GM19438 (cell line): ENCODE data around the gene ZNF883.
A peak's percentile ranks its signal among the peaks of the same experiment; 100 is the strongest.
"Not testable (repeated sequence)": the region's sequence is repeated elsewhere in the genome, so short reads cannot be mapped to it uniquely, and the experiment has no call there.

ENCODE experiments used
- ATAC-seq: cut with Tn5 transposase; IDR thresholded peaks from one replicate; pipeline ENCODE4 v1.9.1; 2021; ENCODE audit warnings: low read depth; ENCODE audit not compliant: unreplicated experiment

ZNF883 gene

DNA sequence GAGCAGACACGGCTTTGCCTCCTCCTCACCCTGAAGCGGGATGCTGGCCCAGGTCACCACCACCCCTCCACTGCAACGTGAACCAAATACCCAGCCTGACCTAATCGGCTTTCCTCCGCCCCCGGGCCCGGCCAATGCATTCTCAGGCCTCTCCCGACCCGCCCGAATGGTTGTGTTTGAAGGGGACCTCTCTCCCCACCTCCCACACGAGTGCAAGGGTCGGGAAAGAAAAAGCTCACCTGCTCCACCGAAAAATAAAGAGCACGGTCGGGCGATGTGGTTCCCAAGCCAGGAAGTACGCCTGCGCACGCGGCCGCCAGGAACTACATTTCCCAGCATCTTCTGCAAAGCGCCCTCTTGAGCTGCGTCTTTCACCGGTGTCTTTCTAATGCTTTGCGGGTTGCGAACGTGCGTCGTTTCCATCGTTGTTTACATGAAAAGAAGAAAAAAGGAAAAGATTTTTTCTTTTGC, at the start of gene ZNF883:
Gene ZNF883 (minus strand): TSS at position 282 of the 471 bp plus-strand sequence.
- no peak for ATAC-seq

DNA sequence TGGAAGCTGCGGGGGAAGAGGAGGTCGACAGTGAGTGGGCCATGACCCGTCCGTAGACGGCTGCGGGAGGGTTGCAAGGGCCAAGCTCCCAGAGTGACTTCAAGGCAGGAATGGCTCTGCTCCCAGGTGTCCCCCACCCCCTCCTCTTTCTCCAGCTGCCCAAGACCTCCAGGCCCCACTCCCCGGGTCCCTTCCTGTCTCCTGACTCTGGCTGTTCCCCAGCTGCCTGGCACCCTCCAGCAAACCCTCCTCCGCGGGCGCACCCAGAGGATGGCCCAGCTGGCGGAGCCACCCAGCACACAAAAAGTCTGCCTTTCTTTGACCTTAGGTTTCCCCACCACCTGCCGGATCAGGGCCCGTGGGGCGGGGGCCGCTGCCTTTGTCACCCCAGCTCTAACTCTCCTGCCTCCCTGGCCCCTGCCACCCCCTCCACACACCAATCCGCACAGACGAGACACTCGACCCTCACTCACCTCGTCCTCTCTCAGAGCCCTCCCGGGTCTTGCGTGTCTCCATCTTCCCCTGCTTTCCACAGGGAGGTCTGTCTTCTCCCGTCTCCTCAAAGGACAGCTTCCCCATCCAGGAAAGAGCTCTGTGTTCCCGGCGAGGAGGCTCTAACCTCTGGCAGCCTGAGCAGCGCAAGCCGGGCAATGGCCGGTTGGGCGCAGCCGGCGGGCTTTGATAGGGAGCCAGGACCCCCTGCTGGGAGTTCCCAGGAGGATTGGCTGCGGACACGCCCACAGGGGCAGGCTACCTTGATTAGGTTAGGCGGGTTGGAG, 49.3 kb upstream of the ZNF883 start:
- not testable (repeated sequence) for ATAC-seq

DNA sequence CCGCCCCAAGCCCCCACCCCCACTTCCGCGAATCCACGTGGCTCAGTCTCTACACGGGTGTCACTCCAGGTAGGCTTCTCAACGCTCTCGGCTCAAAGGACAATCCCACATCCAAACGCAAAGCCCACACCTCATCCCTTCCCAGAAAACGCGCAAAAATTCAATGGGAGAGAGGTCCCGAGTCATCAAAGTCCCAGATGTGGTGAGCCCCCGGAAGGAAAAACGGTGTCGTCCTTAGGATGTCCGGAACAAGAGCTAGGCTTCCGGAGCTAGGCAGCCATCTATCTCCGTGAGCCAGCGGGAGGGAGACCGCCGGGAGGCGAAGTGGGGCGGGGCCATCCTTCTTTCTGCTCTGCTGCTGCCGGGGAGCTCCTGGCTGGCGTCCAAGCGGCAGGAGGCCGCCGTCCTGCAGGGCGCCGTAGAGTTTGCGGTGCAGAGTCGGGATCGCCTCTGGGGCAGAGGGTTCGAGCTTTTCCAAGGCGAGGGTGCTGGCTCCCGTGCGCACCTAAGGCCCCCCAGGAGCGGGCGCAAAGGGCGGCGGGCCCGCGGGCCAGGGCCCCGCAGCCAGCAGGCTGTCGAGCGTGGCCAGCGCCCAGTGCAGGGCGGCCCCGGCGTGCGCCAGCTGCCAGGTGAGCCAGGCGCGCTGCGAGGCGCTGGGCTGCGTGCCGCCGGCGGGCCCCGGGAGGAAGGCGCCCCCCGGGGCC, 47.7 kb upstream of the ZNF883 start:
- ATAC-seq, result not testable (repeated sequence)

DNA sequence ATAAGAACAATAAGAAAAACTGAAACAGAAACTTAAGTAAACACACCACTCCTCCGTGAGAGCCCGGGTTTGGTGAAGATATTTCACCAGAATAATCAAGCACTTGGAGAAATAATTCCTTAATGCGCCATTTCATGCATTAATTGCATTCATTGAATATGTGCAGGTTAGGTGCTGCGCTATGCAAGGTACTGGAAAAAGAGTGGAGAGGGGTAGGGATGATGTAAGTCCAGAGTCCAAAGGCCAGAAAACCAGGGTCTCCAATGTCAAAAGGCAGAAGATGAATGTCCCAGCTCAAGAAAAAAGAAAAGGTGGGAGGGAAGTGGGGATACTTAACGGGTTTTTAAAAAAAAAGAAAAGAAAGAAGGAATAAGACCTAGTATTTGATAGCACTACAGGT, 45.2 kb upstream of the ZNF883 start:
- ATAC-seq, result no peak

DNA sequence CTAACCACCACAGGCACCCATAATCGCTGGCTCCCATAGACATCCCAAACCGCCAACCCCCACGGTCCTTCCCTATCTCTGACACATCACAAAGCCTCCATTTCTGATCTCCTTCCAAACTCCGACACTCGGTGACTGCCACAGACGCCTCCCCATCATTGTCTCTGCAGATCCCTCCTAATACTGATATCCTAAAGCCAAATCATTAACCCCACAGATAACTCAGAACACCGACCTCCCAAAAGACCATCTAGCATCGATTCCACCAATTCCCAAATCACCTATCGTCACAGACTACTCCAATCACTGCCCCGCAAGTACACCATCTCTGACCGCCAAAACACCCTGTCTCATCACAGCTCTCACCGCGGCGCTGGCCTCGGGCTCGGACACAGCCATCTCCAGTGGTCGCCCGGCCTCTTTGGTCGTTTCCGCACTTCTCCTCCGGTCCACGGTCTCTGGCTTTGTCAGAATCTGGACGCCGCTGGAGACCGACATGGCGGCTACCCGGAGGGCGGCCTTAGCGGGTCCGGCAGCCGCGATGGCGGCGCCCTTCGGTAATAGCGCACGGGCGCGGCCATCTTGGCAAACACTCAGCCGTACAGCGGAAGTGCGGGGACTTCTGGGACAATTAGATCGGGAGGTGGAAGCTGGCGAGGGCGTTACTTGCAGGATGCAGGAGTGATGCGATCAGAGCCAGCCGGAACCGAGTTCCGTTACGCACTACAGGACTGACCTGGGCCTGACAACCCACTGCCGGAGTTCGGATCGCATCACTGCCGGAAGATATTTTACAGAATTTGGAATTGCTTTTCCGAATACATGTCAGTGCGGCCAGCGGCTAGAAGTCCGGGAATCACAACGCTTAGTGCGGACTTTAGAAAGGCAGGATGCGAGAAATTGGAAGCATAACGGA, 44.5 kb upstream of the ZNF883 start, which contains the start of gene ZFP37:
Gene ZFP37 (minus strand): TSS at position 534 of the 916 bp plus-strand sequence. CDS start 36 bp downstream, at position 498.
- ATAC-seq, result peak; percentile 100

DNA sequence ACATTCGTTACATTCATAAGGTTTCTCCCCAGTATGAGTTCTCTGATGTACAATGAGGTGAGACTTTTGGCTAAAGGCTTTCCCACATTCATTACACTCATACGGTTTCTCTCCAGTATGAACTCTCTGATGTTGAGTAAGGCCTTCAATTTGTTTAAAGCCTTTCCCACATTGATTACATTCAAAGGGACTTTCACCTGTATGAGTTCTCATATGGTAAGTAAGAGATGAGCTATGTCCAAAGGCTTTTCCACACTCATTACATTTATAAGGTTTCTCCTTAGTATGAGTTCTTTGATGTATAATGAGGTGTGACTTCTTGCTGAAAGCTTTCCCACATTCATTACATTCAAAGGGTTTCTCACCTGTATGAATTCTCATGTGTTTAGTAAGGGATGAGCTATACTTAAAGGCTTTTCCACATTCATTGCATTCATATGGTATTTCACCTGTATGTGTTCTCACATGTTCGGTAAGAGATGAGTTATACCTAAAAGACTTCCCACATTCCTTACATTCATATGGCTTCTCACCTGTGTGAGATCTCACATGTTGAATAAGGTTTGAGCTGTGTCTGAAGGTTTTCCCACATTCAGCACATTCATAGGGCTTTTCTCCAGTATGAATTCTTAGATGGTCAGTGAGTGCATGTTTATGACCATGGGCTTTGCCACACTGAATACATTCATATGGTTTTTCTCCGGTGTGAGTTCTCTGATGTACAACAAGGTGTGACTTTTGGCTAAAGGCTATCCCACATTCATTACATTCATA, 31.1 kb upstream of the ZNF883 start:
- ATAC-seq, result no peak

DNA sequence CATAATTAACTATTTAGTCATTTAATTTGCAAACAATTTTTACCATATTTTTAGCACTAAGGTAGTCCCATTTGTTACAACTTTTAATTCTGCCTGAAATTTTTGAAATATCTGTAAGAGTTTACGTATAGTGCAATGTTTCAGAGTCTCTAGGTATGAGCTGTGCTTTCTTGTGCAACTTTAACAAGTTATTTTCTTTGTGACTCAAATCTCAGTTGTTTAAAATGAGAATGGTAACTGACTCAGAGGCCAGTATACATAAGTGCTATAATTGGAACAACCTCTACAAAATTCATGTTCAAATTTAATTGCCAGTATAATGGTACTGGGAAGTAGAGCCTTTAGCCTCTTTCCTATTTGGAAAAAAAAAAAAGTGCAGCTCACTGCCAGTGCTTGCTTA, 14.2 kb upstream of the ZNF883 start:
- ATAC-seq, result no peak

DNA sequence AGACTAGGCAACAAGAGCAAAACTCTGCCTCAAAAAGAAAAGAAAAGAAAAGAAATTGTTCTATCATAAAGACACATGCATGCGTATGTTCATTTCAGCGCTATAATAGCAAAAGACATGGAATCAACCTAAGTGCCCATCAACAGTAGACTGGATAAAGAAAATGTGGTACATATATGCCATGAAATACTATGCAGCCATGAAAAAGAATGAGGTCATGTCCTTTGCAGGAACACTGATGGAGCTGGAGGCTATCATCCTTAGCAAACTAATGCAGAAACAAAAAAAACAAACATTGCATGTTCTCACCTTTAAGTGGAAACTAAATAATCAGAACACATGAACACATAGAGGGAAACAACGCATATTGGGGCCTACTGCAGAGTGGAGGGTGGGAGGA, 6.3 kb upstream of the ZNF883 start:
- ATAC-seq, result no peak

DNA sequence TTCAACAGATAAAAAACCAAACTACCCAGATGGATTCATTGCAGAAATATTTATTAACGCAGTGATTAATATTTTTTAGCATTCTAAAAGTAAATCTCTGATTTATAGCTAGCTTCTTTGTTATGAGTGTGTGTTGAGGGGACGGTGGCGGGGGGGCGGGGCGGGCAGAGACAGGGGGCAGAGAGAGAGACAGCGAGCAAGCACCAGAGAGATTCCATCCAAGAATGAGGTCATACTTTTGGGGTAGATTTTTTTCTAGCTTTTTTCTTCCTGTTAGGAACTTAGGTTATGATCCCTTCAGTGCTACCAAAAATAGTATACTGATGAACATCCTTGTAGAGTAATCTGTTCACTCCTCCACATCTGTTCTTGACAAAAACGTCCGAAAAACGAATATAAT, 500 bp upstream of the ZNF883 start:
- no peak for ATAC-seq

DNA sequence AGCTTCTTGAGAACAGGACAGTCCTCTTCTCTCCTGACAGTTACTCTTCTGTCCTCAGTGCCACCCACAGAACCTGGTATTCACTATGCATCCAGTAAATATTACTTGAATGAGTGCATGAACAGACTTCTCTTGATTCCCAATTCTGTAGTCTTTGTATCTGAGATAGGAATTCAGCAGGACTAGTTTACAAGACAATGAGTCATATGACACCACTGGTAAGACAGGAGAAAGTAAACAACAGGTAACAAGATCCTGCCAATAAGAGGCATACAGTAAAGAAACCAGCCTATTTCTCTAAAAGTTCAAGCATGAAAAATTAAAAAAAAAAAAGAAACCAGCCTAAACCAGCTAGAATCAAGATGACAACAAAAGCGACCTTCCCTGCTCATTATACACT, 6.2 kb downstream of the ZNF883 start:
- ATAC-seq, result no peak

DNA sequence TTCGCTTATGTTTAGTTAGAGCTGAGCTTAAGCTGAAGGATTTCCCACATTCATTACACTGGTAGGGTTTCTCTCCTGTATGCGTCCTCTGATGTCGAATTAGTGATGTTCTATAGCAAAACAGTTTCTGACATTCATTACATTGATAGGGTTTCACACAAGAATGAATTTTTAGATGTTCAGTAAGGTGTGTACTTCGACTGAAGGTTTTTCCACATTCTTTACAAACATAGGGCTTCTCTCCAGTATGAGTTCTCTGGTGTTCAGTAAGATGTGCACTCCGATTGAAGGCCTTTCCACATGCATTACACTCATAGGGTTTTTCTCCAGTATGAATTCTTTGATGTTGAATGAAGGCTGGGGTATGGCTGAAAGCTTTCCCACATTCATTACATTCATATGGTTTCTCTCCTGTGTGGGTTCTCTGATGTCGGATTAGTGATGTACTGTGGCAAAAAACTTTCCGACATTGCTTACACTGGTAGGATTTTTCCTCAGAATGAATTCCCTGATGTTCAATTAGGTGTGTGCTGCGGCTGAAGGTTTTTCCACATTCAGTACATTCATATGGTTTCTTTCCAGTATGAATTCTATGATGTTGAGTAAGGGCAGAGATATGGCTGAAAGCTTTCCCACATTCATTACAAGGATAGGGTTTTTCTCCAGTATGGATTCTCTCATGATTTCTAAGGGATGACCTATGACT, 14.6 kb downstream of the ZNF883 start:
- ATAC-seq, result no peak

DNA sequence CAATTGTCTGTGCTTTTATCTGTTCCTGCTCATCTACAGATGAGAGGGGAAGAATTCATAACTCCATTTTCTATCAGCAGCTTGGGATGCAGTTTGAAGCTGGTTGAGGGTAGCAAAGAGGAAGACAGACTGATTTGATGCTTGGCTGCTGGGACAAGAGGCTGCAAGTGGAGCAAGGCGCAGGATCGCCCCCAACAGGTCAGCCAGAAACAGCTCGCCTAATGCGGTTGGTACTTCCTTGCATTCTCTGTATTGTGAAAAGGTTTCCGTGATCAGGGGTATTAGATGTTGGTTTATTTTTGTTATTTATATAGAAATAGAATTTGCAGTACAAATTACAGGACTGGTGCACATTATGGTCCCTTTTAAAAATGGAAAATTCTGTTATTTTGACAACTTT, 40.6 kb downstream of the ZNF883 start:
- ATAC-seq, result no peak

DNA sequence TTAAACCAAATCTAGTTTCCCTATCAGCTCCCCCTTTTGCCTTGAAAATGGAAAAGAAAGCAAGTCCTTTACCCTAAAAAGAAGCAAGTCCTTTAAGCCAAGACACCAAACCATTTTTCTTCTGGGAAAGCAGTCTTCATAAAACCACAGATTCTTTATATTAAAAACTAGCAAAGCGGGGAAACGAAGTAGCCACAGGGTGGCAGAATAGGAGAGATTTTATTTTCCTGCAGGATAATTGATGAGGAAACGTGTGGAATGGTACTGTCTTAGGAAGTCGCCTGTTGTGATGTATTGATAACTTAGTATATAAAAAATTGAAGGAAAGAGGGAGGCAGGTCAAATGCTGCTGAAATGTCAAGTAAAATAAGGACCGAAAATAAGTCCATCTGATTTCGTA, 41.1 kb downstream of the ZNF883 start:
- no peak for ATAC-seq

DNA sequence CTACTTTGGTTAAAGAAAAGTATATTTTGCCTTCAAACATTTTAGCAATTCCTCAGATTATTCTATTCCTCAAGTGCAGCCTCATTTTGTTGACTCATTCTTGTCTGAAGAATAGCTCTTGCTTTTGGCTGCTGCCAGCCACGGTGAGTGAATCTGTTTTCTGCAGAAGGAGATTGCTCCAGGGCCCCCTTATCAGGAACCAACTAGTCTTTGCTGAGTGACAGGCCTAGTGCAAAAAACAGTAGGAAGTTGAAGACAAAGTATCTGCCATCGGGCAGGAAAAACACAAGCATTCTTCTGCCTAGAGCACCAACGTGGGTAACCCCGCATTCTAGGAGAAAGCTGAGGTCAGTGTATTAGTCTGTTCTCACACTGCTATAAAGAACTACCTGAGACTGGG, 42.3 kb downstream of the ZNF883 start:
- ATAC-seq, result no peak

DNA sequence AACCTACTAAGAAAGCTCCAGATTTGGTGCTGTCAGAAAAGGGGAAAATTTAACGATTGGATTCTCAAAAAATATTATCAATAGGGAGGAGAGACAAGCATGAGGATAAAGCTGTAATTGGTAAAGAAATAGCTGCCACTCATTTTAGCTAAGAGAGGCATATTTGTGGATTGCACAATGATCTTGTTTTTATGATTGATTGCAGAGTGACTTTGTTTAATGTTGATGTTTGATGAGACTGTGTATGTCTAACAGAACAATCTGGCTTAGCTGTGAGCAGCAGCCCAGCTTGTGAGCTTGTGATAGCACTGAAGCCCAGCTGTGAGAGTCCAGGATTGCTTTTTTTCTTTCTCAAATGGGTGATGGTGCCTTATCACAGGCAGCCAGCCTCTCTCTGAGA, 56.4 kb downstream of the ZNF883 start:
- ATAC-seq, result no peak

DNA sequence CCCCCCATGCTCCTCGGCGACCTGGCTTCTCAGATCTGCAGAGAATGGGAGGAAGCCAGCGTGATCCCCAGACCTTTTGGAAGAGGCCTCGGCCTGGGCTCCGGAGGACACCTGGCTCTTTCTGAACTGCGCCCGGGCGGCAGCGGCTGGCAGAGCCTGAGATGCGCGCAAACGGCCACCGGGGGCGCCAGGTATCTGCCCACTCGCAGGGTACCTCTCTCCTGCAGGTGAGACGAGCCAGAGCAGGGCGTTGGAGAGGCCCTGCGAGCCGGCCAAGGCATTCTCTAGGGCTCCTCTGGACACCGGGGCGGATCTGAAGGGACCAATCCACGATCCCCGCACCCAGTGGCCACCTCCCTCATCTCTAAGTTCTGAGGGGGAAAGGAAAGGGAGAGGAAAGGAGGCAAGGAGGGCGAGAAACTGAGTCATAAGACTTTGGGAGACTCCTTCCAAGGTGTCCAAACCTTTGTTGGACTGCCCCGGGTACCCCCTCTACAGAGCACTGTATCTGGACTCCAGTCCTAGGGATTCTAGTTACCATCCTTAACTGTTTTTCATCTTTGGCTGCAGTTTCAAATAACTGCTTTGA, 66.3 kb downstream of the ZNF883 start:
- no peak for ATAC-seq

DNA sequence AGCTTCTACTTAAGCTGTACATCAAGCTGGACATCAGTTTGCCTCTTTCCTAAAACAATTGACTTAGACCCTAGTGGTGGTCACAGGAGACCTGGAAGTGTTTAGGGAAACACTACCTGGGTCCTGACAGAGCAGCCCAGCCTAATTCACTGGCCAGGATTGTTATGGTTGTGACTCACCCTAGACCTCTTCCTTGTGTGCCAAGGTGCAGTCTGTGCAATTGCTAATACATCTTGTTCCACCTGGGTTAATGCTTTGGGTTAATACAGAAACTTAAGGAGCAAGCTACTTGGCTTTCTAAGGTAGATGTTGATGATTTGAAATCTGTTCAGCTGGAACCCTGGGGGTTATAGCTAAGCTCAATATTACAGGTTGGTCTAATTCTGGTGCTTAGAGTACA, 72.6 kb downstream of the ZNF883 start:
- ATAC-seq, result no peak

DNA sequence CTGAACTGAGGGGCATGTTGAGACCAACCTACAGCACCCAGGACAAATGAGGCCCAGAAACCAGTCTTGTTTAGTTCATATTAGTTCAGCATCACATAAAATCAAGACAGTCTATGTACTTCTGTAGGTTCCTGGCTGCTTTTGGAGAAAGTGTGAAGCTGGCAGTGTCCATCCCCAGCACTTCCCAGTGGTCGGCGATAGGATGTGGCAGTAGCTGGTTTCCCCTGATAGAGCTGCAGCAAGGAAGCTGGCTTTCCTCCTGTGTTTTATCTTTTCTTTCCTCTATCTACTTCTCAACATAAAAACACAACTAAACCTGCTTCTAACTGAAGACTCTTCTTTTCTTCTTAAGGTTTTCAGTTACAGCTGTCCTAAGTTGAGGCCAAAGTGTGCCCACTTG, 78.3 kb downstream of the ZNF883 start:
- no peak for ATAC-seq

DNA sequence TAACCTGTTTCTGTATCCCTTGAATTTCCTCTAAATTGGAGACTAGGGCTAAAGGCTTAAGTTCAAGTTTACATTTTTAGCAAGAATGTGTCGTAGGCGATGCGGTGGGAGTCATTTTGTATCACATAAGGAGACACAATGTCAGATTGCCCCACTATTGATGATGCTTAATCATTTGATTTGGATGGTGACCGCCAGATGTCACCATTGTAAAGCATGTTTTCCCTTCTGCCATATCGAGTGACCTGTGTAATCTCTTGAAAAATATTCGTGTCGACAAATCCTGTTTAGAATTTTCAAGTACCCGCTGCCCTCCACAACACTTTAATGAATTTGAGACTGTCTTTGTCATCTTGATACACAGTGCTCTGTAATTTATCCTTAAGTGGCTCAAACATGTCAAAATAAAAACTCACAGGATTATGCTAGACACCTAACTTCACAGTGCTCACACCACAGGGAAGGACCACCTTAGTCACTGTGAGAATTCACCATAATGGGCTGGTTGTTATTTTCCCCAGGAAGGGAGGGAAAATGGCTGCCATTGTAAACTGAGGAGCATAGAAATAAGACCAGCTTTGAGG, 86.8 kb downstream of the ZNF883 start:
- no peak for ATAC-seq
